NT2/D1 (cell line): ENCODE measurements around the gene COIL.

Experiments
- SUZ12 ChIP-seq: IDR thresholded peaks from 2 replicates; pipeline ENCODE4 v1.6.1; 2011; ENCODE audit not compliant: insufficient read length, insufficient read depth; ENCODE audit errors: extremely low read depth
- YY1 ChIP-seq: IDR thresholded peaks from 2 replicates; pipeline ENCODE4 v1.6.1; 2011; ENCODE audit not compliant: insufficient read length, insufficient read depth
- ZNF274 ChIP-seq: IDR thresholded peaks from 2 replicates; pipeline ENCODE4 v1.6.1; 2011; ENCODE audit warnings: mild to moderate bottlenecking, low read depth, low read length

GRCh38 chr17:56890906-56891674 is 69.8 kb downstream of the COIL start:
- TF ChIP-seq ZNF274 (no peak), YY1 (no peak), SUZ12 (no peak)
